Midbrain (tissue), 1 donor: ENCODE data around the gene ECHS1.
"Not testable (repeated sequence)": the region's sequence is repeated elsewhere in the genome, so short reads cannot be mapped to it uniquely, and the experiment has no call there.

Experiments
- DNase-seq: peaks from one replicate; lab custom pipeline; 2025; lab: John Stamatoyannopoulos, UW

The ECHS1 gene

GRCh38 chr10:133324857-133325260, 48.3 kb downstream of the ECHS1 start:
- DNase-seq, result no peak

GRCh38 chr10:133324198-133324792, 48.9 kb downstream of the ECHS1 start:
- DNase-seq, result no peak

- not testable (repeated sequence) for DNase-seq
Observed at GRCh38 chr10:133322064-133322709, 51.0 kb downstream of the ECHS1 start.

- DNase-seq, result not testable (repeated sequence)
Observed at GRCh38 chr10:133320852-133321422, 52.2 kb downstream of the ECHS1 start.

GRCh38 chr10:133318494-133319127, 54.5 kb downstream of the ECHS1 start:
- peak; percentile 36 for DNase-seq

GRCh38 chr10:133316732-133317131, 56.4 kb downstream of the ECHS1 start:
- no peak for DNase-seq

GRCh38 chr10:133316266-133316665, 56.9 kb downstream of the ECHS1 start:
- no peak for DNase-seq

GRCh38 chr10:133315847-133316246, 57.3 kb downstream of the ECHS1 start:
- DNase-seq, result no peak

- DNase-seq, result no peak
Observed at GRCh38 chr10:133314911-133315310, 58.2 kb downstream of the ECHS1 start.

GRCh38 chr10:133313192-133313591, 60.0 kb downstream of the ECHS1 start:
- no peak for DNase-seq

GRCh38 chr10:133312769-133313145, 60.4 kb downstream of the ECHS1 start:
- DNase-seq, result no peak
